Cardiac septum (tissue), 1 donor: ENCODE measurements around the gene PHACTR1. TPM values are rescaled to one million over a fixed set of nuclear protein-coding genes. Genes with fewer than 3 reads are reported as not detected.

Experiments used
- DNase-seq: peaks from one replicate; pipeline ENCODE4 v3.0.0-alpha.2; 2020; ENCODE audit warnings: low spot score
- intact Hi-C: fragments of 100-400 bp; cut with DNase I; formaldehyde crosslinking; loops from one replicate; pipeline ENCODE4 v1.14.0; 2022
- total RNA-seq: library from RNA; stranded (reverse); fragmentation: NEBNext Ultra II Directional; extraction: Animal tissue kit (Norgen Biotek cat#: 25700); gene quantifications from one replicate; pipeline ENCODE4 v1.2.1, GENCODE V29; 2021
- donor health status: DM: no; HTN: no; CAD: no.

Gene PHACTR1
- total RNA-seq, 1 donor from 2014 or later: 26.2 TPM

DNA sequence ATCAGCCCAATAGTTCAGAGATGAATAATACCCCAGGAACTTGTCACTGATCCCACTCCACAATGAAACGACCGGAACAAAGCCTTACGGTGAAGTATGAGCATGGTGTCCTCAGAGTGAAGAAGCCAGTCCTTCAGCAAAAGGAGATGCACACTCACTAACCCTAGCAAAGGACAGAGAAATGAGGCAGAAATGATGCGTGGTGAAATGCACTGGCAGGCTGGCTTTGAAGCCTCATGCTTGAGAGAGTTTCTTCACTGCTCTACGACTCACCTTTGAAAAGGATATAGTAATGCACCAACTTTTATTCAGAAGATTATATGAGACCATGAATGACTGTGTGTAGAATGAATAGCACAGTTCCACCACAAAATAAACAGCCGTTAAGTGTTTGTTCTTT, 74.8 kb downstream of the PHACTR1 start:
- DNase-seq: no peak
- intact Hi-C loops: no loop called here

DNA sequence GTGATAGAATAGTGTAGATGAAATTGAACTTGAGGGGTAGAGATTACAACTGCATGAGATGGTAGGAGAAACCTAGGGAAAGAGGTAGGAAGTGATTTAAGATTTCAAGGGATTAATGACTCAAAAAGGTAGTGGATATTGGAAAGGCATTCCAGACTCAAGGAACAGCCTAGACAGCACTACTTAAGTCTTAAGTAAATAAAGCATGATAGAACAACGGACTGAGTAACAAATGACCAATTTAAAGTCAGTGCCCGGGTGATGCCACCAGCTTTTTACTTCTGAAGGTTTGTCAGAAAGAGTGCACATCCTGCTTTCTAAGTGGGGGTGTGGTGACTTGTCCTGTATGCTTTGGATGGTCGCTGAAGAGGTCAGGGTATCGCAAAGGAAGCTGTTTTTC, 81.8 kb downstream of the PHACTR1 start:
- intact Hi-C loops: no loop called here

DNA sequence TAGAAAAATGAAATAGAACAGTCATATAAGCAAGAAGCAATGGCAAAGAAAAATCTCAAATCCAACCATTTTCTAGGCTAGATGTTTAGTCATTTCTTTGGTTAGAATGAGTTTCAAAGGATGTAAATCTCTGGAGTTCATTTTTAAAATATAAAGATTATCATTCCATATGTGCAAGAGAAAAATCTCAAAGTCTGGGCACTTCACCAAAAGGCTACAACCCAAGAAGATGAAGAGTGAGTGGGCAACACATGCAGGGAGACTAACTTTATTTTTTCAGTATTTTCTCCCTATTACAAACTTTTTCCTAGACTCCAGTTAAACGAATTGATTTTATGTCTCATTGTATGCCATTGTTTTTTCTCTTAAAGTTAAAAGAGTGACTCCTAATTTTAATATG, 83.6 kb downstream of the PHACTR1 start:
- intact Hi-C loops: no loop called here
- no peak for DNase-seq

More for the DNA sequence above, 81.8 kb downstream of the PHACTR1 start:
- DNase-seq: no peak

DNA sequence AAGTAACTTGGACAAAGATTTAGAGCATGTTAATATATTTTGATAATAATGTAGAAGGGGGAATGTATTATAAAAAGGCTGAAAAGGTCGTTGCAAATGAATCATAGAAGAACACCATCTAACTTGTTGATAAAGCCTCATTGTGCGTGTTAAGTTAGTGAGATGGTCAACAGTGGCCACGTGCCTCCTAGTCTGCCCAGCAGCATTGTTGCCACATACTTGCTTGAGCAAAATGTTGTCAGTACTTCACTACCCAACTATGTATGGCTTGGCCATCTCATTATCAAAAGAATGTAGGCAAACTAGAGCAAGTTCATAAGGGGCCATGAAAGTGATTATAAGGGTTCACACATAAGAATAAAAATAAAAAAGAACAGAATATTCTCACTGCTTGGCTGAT, 84.6 kb downstream of the PHACTR1 start:
- no peak for DNase-seq
- intact Hi-C loops: no loop called here

DNA sequence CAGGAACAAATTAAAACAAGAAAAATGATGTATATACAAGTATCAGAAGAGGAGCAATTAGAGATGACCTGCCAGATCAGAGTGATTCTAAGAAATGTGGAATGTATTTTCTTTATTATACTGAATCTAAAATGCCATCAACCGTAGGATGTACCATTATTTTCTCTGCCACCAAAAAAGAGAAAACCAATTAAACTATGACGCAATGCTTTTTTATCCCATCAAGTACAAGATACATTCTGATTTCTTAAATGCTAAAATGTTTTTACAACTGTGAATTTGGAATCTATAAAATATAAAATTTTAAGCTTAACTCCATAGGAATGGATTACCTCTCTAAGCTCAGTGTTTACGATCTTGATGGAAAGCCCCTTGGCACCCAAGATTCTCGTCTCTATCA, 85.9 kb downstream of the PHACTR1 start:
- DNase-seq: no peak
- intact Hi-C loops: no loop called here

DNA sequence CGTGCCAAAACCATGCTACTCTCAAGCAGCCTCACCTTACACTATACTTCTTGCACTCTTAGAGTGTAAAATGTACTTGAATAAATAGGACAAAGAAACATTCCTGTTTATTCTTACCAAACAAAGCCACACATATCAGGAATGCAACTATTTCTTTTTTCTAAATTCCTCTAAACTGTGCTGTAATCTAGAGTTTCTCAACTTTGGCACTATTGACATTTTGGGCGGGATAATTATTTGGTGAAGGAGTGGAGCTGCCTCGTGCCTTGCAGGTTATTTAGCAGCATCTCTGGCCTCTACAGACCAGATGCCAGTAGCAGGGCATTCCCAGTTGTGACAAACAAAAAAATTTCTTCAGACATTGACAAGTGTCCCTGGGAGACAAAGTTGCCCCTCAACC, 86.9 kb downstream of the PHACTR1 start:
- no peak for DNase-seq
- intact Hi-C loops: no loop called here

DNA sequence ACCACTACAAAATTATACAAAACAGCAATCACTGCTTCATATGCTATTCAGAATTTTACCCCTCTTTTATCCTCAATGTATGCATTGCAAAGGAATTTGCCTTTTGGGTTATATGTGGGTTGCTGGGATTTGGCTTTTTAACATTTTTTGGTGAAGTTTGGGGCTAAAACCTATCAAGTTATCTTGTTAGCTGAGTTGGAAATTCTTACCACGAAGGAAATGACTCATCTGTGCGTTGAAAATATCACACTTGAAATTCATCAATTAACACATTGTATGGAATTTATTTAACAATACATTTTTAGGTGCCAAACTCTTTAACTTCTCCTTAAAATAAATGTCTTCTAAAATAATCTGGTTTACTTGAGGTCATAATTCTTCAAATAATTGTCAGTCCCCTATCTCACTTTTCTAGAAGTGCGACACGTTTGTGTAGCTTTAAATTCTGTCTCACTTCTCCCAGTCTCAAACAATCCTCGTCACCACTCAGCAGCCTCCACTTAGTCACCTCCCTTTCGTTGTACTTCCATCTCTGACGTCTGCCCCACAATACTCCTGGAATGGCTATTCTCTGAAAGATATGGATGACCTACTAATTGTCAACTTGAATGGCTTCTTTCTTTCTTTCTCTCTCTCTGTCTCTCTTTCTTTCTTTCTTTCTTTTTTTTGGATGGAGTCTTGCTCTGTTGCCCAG, 88.5 kb downstream of the PHACTR1 start:
- DNase-seq: no peak
- intact Hi-C loops: no loop called here

DNA sequence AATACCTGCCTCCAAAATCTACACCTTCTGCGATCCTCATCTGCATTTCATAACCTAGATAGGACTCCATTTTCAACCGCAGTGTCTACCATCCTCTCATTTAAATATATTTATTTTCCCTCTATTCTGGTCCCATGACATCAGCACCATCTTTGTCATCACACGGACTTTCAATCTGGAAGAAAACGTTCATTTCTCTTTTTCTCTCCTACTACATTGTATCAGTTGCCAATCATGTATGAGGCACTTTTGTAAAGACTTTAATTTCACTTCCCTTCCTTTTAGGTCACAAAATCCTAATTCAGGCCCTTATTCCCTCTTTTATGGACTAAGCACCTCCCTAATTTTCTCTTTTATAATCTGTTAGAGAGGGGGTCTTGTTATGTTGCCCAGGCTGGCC, 89.6 kb downstream of the PHACTR1 start:
- intact Hi-C loops: no loop called here
- DNase-seq: no peak

DNA sequence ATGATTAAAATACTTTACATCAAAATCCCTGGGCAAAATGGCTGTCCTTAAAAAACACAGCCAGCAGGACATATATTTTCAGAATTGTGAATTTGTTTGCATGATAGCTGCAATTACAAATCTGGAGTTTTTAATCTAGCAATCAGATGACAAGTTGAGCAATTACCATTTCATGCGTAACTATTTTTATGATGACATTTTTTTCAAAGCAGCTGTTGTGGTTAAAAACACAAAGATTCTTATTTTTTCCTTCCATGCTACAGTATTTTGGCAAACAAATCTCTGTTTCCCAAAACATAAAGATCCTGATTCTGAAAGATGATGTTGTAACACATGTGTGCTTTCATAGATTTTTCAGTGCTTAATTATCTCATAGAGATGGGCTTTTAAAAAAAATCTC, 90.2 kb downstream of the PHACTR1 start:
- DNase-seq: no peak
- intact Hi-C loops: no loop called here

DNA sequence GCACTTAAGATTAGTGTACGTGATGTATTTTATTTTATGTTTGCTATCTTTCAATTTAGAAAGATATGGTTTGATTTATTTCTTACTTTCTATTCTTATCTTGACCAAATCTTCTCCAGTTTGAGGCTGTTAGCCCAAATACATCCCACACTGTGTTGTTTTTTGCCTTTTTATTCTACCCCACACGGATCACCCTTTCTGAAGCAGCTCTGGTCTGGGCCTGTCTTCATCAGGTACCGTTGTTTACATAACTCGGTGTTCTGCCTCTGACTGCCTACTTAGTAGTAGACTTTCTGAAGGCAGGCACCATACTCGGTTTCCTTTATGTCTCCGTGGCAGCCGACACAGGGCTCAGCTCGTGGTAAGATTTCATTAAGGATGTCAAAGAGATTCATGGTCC, 95.0 kb downstream of the PHACTR1 start:
- no peak for DNase-seq
- intact Hi-C loops: no loop called here

DNA sequence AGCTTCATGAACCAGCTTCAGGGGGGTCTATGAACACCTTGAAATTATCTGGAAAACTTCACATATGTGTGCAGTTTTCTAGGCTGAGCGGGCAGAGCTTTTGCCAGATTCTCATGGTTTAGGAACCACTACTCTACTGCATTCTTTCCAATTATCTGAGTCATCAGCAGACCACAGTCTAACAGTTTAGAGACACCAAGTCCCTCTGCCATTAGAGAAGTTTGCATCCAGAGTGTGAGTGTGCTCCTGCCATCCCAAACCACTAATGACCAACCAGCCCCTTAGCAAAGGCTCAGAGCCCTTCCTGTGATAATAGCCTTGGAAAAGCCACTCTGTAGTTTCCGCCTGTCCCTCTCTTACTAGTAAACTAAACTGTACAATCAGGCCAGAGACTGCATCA, 96.8 kb downstream of the PHACTR1 start:
- intact Hi-C loops: no loop called here

DNA sequence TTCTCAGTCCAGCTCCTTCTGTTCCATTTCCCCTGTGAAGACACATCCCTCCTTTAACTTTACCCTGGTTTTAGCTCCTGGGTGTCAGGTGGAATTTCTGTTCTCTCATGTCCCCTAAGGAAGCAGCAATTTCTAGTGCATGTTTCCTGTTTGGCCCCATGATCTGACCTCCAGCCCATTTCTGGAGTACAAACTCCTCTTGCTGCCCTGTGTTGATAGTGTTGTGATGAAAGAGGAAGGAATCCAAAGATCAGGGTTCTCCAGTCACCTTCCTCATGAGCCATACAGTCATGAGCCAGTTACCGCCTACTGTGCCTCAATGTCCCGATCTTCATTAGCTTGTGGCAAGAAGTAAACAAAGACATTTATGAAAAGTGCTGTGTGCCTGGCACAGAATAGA, 97.4 kb downstream of the PHACTR1 start:
- intact Hi-C loops: no loop called here
- DNase-seq: no peak

More for the DNA sequence above, 96.8 kb downstream of the PHACTR1 start:
- DNase-seq: no peak

DNA sequence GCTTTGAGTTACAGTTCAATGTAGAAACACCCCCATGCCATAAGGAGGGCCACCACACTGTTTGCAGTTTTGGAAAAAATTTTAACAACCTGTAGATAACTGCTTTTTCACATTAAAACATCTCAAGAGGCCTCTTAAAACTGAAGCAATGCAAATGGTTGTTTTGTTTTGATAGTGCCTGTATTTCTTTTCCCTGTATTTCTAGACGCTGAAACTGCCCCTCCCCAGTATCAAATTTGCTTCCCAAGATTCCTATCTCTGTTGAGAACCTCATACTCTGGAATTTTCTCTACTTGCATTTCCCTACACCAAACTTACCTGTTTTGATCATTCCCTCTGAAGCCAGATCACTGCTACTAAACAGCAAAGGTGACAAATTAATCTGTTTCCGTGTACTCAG, 98.5 kb downstream of the PHACTR1 start:
- no peak for DNase-seq
- intact Hi-C loops: no loop called here

DNA sequence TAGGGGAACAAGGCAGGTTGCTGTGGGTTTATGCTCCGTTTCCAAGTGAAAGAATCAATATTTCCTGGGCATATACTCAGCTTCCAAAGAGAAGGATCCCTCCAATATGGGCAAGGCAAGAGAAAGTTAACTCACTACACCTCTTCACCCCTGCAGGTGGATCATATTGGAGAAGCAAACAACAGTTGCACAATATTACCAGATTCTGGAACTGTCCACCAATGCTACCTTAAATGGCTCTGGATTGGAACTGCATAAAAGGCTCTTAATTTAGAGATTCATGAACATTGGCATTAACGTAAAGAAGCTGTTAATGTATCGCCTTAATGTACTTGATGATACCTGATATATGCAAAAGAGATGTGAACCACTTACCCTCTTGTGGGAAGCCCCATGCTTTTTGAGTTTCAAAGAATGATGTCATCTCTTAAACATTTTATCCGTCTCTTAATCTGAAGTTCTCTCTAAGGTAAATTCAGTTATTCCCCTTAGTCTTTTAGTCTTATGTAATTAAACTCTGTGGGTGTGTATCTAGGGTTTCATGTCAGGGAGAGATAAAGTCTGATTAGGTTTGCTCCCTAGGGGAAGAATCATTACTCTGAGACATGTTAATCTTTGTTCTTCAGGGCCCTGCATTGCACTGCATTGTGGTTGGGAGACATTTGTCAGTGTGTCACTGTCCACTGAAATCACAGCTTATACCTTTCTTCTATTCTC, 99.5 kb downstream of the PHACTR1 start:
- DNase-seq: no peak
- intact Hi-C loops: no loop called here

DNA sequence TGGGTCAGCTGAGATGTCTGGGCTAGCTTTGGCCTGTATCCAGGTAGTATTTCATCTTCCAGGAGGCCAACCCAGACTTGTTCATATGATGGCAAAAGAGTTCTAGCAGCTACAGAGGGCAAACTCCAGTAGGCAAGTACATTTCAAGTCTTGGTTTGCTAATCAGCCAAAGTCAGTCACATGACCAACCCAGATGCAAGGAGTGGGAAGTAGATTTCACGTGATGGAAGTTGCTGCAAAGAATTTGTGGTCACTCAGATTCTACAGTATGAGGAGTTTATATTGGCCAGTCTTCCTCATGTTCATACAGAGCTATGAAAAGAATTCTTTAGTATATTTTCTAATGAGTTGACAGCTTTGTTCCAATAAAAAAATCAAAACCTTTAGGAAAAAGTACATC, 101.8 kb downstream of the PHACTR1 start:
- DNase-seq: no peak
- intact Hi-C loops: no loop called here

DNA sequence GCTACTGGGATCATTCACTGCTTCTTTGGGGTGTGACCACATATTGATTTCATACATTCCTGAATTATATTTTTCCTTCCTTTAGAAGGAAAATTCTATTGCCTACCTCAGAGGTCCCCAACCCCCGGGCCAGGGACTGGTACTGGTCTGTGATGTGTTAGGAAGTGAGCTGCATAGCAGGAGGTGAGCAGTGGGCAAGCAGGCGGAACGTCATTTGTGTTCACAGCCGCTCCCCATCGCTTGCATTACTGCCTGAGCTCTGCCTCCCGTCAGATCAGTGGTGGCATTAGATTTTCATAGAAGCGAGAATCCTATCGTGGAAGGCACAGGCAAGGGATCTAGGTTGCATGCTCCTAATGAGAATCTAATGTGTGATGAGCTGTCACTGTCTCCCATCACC, 107.3 kb downstream of the PHACTR1 start:
- DNase-seq: no peak
- intact Hi-C loops: no loop called here

DNA sequence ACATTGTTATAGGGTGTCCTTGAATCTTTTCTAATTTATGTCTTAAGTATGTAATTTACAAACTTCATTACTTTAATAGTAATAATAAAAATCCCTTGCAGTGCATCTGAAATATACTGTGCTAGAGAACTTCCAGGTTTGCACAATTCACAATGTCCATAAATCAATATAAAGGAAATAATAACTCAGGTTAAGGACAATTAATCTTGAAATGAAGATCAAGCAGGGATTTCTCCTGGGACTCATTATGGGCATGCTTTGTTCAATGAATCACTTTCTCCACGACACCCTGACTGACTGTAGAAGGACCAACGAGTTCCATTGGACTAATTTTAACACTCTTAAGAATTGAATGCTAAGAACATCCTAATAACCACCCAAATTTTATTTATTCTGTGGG, 110.0 kb downstream of the PHACTR1 start:
- no peak for DNase-seq
- intact Hi-C loops: no loop called here

DNA sequence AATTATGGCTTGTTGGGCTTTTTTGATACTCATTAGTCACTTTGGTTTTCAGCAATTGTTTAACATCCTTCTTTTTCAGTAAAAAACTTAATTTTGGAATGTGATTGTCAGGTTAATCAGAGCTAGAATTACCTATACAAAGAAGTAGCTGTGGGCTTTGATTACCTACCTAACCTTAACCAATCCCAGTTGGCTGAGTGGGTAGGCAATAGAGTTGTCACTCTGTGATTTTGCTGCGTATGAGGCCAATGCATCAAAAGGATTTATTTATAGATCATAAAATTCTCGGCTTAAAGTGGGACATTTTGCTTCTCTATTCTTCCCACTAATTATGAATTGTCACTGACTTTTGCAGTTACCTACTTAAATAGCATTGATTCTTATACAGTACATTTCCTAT, 111.4 kb downstream of the PHACTR1 start:
- intact Hi-C loops: no loop called here
- DNase-seq: no peak

DNA sequence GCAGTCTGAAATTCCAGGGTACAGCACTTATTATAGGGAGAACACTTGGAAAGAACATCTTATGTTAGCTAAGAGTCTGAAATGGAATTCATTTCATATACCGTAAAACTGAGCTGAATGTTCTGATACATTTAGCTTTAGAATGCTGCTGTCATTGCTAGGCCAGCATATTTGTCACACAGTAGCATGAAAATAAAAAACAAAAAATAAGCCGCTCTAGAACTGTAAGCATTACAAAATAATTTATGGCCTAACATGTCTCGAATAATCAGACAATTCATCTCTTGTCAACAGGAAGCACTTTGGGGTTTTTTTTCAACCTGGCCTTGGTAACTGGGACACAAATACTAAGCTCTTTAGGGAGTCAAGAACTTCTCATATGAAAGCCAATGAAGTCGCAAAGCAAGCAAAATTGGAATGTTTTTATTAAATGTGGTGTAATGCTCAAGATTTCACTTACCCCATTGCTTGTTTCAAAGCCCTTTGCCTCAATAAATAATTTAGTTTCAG, 115.7 kb downstream of the PHACTR1 start:
- intact Hi-C loops: no loop called here
- no peak for DNase-seq

DNA sequence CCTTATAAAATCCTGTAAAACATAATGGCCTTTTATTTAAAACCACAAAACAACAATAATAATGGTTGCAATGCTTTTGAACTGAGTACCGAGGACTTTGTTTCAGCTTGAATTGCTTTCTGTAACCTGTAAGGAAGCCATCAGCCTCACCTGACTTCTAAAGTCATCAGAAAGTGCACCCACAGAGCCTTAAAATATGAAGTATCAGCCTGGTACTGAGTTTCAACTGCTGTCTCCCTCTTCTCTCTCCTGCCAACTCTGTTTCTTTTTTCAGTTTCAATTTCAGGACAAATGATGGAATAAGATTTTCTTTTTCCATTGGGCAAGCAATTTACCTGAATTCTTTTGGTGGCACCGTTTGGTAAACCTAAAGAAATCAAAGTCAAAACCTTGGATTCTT, 119.4 kb downstream of the PHACTR1 start:
- DNase-seq: no peak
- intact Hi-C loops: no loop called here

DNA sequence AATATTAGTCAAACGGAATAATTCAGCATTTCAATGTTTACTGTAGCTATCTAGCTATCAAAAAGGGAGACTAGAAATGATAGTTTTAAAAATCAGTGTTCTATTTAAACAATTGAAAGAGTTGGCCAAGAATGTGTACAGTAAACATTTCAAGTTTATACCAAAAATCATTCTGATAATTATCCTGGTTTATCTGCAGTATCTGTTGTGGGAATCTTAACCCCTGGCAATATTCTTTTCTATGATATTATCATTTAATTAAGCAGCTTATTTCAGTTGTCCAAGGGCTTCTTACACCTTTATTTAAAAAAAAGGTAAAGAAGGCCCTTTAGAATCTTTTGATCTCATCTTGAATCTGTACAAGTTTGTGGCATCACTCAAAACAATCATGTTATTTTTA, 125.1 kb downstream of the PHACTR1 start:
- no peak for DNase-seq
- intact Hi-C loops: no loop called here
